HG03558 (cell line): Measurements from ENCODE around the gene F8.
"Not testable (repeated sequence)": the region's sequence is repeated elsewhere in the genome, so short reads cannot be mapped to it uniquely, and the experiment has no call there.

Experiments used
- ATAC-seq: cut with Tn5 transposase; IDR thresholded peaks from one replicate; pipeline ENCODE4 v1.9.1; 2021; ENCODE audit warnings: moderate number of reproducible peaks; ENCODE audit not compliant: unreplicated experiment; ENCODE audit errors: extremely low read depth

Gene F8

DNA sequence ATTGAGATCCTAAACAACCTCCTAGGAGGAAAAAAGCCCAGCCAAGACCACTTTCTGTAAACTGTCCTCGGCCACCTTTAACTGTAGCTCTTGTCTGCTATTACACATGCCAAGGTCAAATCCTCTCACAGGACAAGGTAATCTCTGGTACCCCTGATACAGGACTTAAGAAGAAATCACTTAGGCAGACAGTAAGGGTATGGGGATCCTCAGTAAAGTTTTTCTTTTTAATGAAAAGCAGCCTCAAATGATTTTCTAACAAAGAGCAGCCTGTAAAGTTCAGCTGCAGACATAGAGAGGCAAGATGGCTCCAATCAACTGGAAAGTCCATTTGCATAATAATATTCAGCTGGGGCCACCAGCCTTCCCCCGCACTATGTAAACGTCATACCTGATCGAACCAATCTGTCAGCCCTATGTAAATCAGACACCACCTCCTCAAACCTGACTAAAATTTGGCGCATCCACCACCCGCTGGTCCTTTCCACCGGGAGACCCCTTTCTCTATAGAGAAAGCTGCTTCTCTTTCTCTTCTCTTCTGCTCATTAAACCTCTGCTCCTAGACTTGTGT, 202.7 kb downstream of the F8 start:
- ATAC-seq: no peak

DNA sequence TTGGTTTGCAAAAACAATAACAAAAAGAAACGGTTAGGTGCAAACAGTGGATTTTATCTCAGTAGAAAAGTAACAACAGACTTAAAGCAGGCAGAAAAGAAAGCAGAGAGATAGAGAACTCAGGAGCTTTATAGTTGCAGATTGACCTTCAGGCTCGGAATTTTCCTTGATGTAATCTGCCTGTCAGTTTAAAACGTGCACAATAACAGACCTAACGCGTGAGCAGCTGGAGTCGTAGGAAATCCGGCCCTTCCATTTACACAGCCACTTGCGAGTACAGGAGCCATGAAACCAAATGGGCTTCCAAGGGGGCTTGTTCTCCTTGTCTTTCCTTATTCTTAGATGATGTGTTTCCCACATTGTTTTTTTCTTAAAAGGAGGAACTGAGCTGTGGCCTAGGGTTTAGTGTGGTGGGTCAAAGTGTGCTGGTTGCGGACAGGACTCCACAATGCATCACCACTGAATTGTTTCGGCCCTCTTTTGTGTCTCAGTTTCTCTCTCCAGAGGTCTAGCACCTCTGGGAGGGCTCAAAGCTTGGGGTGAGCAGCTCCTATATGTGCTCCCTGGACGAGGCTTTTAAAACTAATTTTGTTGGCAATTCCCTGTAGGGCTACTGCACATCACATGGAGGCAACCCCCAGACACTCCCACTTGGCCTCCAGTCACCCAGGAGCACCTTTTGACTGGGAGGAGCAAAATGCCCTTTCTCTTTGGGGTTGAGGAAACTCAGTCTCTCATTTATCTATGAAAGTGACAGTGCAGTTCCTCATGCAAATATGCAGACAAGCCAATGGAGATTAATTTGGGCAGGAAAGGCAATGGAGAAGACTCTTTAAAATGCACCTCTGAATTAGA, 203.4 kb downstream of the F8 start:
- ATAC-seq: no peak

DNA sequence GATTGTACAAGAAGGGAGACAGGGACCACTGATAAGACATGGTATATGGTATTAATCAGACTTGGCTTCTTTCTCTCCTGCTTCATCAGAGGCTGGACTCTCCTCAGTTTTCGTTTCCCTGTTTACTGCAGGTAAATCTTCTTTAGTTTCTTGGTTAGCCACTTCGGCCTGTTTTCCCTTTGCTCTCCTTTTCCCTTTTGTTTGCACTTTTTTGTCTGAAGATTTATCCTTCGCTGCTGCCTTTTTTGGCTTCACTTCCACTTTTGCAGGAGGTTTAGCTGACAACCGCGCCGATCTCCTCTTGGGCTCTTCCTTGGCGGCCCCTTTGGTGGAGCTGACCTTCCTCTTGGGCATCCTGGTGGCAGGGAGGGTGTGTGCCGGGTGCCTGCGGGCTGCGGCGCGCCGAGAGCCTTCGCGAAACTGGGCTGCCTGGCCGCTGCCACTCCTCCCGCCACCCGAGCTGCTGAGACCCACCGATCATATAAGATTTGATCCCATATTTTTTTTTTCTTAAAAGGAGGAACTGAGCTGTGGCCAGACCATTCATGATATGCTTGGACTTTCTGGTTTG, 205.4 kb downstream of the F8 start:
- not testable (repeated sequence) for ATAC-seq

DNA sequence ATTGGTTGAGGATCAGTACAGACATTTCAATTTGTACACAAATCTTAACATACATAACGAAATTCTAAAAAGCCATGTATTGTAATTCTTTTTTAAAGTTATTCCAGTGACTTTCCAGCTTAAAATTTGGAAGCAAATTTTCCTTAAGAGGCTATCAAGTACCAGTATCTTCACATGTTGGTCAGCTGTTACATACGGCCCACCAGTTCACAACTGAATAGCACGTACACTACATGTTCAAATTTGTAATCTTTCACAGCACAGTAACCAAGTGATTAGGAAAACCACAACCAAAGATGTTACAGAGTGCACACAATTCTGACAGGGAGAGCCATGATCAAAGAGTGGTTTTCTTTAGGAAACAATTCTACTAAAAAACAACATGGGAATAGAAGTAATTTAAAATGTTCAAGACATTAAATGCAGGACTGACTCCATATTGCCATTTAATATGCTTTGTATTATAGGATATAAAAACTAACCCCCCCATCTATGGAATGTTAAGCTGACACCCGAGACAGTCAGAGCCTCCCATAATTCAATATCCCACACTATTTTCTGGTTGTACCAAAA, 206.1 kb downstream of the F8 start:
- not testable (repeated sequence) for ATAC-seq

DNA sequence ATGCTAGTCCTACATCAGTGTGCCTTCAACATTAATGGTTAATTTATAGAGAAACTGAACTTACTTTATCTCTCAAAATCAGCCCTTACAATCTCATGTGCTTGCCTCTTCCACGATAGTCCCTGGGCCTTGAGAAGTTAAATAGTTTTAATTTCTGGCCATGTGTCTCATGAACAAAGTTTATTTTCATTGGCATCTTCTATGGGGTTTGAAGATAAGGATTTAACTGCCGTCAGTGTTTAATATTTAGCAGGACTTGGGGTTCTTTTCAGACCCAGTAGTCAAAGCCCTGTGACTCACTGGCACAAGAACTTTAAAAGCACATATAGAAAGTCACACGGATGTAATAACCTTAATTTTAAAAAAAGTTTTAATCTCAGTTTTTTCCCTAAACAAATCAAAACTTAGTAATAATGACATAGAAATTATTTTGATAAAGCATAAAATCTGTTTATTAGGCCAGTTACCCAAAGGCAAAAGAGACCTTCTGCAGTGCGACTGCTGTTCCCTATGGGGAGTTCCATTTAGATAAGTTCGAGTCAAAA, 207.2 kb downstream of the F8 start:
- no peak for ATAC-seq

DNA sequence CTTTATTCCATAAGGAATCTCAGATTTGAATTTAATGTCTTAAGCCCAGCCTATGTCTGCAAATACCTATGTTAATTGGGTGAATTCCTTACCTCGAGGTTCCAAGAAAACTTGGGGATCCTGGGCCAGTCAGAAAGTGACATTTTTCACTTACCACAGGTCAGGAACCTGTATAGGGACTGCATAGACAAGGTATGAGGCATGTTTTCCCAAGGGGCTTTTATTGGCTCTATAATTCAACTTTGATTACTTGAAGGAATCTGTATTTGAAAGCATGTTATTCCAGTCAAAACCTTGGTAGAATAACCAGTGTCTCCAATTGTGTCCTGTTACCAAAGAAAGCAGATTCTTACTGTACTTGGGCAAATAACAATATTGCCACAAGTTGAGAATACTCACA, 208.7 kb downstream of the F8 start:
- ATAC-seq: no peak

DNA sequence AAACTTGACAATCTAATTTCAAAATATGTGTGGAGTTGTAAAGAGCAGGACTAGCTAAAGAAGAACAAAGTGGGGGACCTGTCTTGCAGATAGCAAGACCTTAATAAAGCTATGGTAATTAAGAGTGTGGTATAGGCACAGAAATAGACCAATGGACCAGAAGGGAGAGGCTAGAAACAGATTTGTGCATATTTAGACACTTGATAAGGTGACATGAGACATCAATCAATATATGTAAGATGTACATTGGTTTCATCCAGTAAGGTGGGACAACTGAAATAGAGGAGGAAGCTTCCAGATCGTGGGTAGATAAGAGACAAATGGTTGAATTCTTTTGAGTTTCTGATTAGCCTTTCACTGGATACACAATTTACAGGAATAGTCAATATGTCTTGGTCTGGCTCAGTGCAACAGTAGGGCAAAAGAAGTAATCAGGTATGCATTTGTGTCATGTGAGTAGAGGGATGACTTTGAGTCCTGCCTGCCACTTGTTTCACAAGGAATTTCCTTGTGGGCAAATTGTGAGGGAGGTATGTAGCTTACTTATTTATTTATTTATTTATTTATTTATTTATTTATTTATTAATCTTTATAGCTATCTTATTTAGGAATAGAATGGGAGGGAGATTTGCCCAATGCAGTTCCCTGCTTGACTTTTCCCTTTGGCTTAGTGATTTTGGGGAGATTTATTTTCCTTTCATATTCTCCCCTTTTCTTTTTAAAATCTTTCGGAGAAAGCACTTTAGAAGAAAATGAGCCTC, 210.0 kb downstream of the F8 start:
- ATAC-seq: no peak

DNA sequence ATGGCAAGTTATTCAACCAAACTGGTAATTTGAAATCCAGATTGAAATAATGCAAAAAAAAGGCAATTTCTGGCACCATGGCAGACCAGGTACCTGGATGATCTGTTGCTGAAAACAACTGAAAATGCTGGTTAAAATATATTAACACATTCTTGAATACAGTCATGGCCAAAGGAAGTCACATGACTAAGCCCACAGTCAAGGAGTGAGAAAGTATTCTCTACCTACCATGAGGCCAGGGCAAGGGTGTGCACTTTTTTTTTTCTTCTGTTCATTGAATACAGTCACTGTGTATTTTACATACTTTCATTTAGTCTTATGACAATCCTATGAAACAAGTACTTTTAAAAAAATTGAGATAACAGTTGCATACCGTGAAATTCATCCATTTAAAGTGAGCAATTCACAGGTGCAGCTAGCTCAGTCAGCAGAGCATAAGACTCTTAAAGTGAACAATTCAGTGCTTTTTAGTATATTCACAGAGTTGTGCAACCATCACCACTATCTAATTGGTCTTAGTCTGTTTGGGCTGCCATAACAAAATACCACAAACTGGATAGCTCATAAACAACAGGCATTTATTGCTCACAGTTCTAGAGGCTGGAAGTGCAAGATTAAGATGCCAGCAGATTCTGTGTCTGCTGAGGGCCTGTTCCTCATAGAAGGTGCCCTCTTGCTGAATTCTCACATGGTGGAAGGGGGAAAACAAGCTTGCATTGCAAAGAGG, 212.4 kb downstream of the F8 start:
- ATAC-seq: no peak

DNA sequence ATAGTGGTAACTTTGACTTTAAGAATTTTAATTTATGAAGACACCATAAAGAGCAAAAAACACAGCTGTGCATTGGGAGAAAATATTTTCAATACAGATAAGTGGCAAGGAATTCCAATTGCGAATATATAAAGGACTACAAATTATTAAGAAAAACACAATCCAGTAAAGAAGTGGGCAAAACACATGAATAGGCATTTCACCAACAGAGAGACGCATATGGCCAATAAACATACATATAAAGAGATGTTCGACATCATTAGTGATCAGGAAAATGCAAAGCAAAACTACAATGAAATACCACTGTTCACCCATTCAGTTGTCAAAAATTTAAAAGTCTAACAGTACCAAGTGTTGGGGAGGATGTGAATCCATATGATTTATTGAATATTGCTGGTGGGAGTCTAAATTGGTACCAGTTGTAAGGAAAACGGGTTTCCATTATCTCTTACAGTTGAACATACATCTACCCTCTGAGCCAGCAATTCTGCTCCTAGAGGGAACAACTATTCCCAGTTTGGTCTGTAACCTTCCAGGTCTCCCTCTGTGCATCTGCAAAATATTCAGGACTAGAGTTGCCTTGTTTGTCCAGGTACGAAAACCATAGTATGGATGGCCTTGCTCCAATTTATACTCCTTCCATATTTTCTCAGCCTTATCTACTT, 215.6 kb downstream of the F8 start:
- ATAC-seq: no peak

DNA sequence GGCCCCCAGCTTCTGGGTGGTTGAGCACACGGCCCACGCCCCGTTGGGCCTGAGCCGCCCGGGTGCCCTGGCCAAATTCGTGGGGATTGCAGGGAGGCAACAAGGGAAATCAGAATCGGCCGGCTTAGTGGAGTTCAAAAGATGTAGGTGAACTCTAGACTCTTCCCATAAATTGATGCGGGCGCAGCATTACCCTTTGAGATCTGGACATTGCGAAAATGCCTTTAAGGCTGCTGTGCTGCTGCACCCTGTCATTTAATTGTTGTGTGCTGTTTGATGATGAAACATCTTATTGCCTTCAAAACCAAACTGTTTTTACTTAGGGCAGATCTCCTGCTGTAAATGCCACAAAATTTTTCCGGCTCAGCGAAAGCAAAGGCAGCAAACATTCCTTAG, 216.8 kb downstream of the F8 start:
- no peak for ATAC-seq

DNA sequence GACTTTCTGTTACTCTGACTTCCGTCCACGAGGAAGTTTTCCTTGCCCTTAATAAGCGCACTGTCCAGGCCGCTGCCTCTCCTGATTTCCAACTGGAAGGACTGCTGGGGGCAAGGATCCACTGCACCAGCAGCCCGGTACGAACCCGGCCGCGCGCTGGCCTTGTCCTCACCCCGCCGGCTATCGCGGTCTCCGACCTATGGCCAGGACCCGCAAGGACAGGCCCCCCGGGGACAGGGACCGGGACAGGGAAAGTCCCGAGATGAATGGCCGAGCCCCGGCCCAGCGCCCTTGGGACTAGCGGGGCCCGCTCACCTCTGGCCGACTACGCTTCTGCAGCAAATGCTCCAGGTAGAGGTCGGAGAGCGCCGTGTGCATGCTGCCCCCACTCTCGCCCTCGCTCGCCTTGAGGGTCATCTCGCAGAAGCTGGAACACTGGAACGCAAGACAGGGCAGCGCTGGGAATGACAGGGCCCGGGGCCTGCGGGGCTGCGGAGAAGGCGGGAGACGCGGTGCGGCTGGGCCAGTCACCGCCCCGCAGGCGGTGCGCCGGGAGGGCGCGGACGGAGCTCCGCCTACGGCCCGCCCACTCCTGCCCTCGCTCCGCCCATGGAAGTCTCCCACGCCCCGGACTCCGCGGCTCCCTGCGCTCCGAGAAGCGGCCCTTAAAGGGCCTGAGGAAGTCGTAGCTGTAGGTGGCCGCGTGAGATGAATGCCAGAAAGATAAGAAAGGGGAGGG, 217.4 kb downstream of the F8 start, which contains the start of gene MPP1:
MPP1 (minus strand) TSS at position 529 of the 739 bp plus-strand sequence; CDS start at position 417, 112 bp downstream.
- no peak for ATAC-seq

DNA sequence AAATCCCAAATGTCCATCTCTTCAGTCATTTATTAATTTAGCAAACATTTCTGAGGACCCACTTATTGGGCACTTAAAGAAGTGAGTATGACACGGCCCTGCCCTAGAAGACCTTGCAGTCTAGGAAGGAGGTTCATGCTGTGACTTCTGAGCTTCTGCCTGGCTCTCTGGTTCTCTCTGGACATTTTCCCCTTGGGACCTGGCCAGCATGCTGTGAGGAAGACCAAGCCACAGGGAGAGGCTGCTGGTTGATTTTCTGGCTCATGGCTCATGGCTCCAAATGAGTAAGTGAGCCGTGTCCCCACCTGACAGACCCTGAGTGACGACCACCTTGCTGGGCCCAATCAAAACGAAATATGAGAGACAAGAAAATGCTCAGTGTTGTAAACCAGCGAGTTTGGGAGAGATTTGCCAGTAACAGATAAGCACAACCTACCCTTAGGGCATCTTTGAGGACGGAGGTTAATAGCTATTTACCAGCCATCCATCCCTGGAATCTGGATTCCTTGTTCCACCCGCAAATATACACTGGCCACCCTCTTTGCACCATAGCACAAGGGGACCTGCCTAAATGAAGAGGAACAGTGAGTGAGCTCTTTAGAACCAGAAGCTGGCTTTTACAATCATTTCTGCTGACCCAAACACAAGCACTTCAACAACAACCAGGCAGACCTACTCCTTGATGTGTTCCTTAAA, 218.1 kb downstream of the F8 start:
- no peak for ATAC-seq

DNA sequence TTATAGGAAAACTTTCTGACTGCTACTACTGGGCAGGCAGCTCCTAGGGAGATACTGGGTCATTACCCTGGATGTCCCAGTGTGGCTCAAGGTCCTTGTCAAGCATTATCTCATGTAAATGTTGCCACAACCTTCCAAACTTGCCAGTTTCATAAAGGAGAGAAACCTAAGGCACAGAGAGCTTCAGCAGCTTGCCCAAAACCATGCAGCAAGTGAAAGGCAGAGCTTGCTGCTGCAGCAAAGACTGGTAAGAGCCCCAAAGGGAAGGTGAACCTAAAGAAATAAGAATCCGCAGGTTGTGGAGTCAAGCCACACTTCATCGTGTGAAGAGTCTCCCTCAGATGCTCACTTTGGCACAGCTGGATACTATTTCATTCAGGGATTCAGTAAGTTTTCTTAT, 219.6 kb downstream of the F8 start:
- ATAC-seq: no peak

DNA sequence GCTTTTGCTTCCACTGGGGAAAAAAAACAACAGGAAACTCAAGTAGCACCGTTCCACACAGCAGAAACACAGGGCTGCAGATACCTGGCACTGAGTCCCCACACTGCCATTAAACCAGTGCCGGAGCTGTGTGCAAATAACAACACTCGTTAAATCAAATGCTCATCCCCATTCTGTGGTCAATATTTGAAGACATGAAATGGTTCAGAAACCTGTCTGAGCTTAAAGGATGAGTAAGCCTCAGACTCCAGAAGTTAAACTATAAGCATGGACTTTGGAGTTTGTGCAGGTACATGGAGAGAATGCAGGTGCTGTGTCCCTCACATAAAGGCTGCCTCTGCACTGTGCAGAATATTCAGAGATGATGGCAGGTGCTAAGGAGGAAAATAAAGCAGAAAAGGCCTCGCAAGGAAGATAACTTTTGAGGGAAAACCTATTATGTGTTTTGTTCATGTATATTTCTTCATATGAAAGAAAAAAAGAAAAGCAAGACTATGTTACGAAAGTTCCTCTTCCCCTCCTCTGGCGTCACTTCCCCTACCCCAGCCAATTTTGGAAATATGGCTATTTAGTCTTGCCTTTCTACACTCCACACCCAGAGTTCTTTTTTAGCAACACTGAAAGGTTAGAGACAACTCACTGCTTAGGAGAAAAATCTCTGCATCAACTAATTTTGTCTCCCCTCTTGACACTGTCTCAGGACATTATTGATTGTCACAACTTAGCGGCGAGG, 221.9 kb downstream of the F8 start:
- ATAC-seq: no peak

DNA sequence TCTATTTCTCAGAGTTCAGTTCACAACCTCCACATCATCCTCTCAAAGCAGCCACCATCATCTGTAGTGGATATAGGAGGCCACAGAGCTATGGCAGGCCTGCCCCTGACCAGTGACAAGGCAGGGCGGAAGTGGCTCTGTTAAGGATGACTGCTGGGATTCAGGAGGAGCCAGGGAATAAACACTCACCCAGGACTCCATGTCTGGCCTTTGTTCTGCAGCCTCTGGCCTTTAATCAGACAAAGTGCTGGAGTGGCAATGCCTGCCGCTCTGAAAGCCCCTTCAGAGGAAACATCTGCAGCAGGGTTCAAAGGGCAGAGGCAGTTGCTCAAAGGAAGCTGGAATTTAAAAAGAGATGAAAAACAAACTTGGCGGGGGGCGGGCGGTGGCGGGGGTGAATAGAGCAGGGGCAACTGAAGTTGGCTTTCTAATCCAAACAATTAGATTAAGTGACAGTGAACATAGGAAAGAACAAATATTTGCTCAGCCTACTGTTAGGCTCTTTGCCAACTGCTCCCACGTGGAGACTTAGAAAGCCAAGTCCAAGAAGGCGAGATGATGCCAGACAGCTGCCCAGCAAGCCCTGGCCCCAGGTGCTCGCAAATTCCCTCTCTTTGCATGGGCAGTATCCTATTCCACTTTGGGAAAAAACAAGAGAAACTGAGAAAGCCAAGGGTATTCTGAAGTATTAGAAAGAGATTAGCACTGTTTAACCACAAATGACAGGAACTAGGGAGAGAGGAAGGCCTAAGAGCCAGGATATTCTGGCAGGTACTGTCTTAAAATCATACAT, 222.8 kb downstream of the F8 start:
- no peak for ATAC-seq

DNA sequence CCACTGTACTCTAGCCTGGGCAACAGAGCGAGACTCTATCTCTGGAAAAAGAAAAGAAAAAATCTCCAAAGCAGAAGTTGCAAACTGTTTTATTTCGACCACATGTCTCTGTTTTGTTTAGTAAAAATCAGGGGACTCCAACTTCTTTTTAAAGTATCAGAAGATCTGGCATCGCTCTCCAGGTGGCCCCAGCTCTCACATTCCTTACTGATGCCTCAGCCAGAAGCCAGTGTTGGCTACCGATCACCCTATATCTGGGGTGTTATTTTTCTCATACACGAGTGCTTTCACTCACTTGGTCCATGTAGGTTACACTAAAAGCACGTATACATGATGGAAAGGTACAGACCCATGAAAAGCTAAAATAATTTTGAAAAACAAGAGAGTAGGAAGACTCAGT, 225.5 kb downstream of the F8 start:
- no peak for ATAC-seq
